Right cardiac atrium (tissue), 5 donors: ENCODE data around the gene PDE9A. TPM values are rescaled to one million over a fixed set of nuclear protein-coding genes. Genes with fewer than 3 reads are reported as not detected.

ENCODE experiments used
- ATAC-seq, 2 donors: fragments of 200-7000 bp; cut with Tn5 transposase; one replicate each; pipeline versions ENCODE4 v1.8.0 to v1.9.1; 2020; ENCODE audit warnings: moderate library complexity in 2 of 2, mild to moderate bottlenecking in 1 of 2
- DNase-seq, 3 donors: peaks; one replicate each; pipeline ENCODE4 v3.0.0-alpha.2; 2020
- H3K27ac ChIP-seq: one replicate; pipeline ENCODE4 v1.5.1; 2013; ENCODE audit warnings: mild to moderate bottlenecking, low read length, control low read depth, moderate library complexity
- H3K27me3 ChIP-seq: one replicate; pipeline ENCODE4 v1.6.1; 2013; ENCODE audit not compliant: control insufficient read depth, insufficient read depth
- H3K4me1 ChIP-seq: one replicate; pipeline ENCODE4 v1.6.1; 2013; ENCODE audit warnings: low read length; ENCODE audit not compliant: control insufficient read depth, insufficient read depth
- H3K4me3 ChIP-seq: one replicate; pipeline ENCODE4 v1.5.1; 2013; ENCODE audit warnings: low read length, control low read depth
- H3K9me3 ChIP-seq: one replicate; pipeline ENCODE4 v1.6.1; 2013; ENCODE audit warnings: low read length; ENCODE audit not compliant: control insufficient read depth
- WGBS: extraction: QIAGEN DNeasy Blood & Tissue Kit; methylation state at CpG from one replicate; pipeline ENCODE4 v1.1.7; 2013; 5-methylcytosine and 5-hydroxymethylcytosine counted together
- intact Hi-C, 4 donors: fragments of 100-400 bp; cut with DNase I; formaldehyde crosslinking; loops; one replicate each; pipeline versions ENCODE4 v1.11.0 to v1.14.0; 2022 to 2023
- polyA plus RNA-seq: library from polyadenylated mRNA; stranded (reverse); fragments of 200-250 nt; gene quantifications from one replicate; pipeline ENCODE4 v1.2.3, GENCODE V29; 2013
- total RNA-seq, 4 donors: library from RNA; stranded (reverse); fragmentation: NEBNext Ultra II Directional; extraction: Animal tissue kit (Norgen Biotek cat#: 25700); gene quantifications; one replicate each; pipeline ENCODE4 v1.2.1, GENCODE V29; 2021
- donor health status: healthy with polysubstance abuse.
- donor health status: DM: no; HTN: yes; CAD: no.
- donor health status: DM: no; HTN: no; CAD: no.
- donor health status: DM: no; HTN: yes; CAD: no; lungs with severe emphysema.
- donor health status: DM: yes; HTN: yes; CAD: no.

The PDE9A gene
- total and polyA plus RNA-seq, 5 donors, result 1.5 to 4.1 (median 2.5) TPM

DNA sequence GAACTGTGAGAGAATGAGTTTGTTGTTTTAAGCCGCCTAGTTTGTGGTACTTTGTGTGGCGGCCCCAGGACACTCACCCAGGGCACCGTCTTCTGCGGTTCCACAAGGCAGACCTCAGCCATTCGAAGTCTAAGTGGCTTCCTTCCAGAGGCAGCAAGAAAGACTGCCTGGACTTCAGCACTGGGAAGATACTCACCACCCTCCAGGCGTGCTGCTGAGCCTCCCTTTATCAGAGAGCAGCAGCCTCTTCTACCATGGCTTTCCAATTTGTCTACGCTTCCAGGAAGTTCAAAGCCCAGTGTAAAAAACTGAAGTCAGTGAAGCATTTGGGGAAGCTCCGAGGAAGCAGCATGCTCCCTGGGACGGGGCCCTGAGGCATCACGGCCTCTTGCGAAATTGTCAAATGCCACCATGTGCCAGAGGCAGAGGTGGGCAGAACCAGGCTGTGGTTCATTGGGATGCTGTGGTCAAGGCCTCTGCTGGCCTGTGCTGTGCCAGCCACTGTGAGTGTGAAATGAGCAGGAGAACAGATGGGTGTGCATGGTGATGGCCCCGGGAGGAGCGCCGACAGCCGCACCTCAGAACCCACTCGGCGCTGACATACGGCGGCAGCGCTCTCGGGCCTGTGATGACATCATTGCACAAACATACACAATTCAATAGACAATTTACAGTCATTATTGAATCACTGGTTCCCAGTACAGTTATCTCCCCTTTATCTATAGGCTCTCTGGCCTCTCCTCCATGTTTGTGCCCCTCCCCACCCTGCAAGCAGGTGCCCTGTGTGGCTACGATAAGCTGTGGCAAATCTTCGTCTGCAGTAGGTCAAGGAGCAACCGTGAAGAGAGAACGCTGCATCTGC is 110.4 kb downstream of the PDE9A start:
- ATAC-seq, result no peak

DNA sequence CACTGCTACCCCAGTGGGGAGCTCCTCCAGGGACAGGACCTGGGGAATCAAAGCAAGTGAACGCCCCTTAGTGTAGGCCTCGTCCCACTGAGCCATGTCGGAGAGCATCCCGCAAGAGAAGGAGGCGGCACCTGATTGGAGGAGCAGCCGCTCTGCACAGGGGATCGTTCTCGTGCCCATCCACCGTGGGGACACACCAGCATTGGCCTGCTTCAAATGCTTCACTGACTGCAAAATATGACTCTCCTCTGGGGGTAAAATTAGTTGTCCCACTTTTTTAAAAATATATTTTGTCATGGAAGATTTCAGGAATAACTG is 111.0 kb downstream of the PDE9A start:
- intact Hi-C loops, result no loop called here
- DNase-seq, result no peak
- H3K27ac ChIP-seq, result no peak overlapping the region
- no peaks in the 10 kb centered on the region for H3K4me1 ChIP-seq
- no peaks in the 10 kb centered on the region for H3K9me3 ChIP-seq
- no peaks in the 10 kb centered on the region for H3K27me3 ChIP-seq
- 96% methylated on average over 9 of the region's 9 CpGs for WGBS
- H3K4me3 ChIP-seq, result no peak overlapping the region
- no peak for ATAC-seq

More for the DNA sequence above, 110.4 kb downstream of the PDE9A start:
- 89% methylated on average over 25 of the region's 25 CpGs for WGBS
- intact Hi-C loops, result no loop called here
- H3K27ac ChIP-seq, result no peak overlapping the region
- H3K4me1 ChIP-seq, result no peaks in the 10 kb centered on the region
- no peak for DNase-seq
- no peak overlapping the region for H3K4me3 ChIP-seq
- no peaks in the 10 kb centered on the region for H3K27me3 ChIP-seq
- no peaks in the 10 kb centered on the region for H3K9me3 ChIP-seq

GRCh38 chr21:42764883-42765282 is 111.5 kb downstream of the PDE9A start:
- Histone ChIP-seq H3K27ac (no peak overlapping the region), H3K4me1 (no peaks in the 10 kb centered on the region), H3K4me3 (no peak overlapping the region), H3K9me3 (no peaks in the 10 kb centered on the region), H3K27me3 (no peaks in the 10 kb centered on the region)
- 100% methylated on average over 1 of the region's 1 CpG for WGBS
- DNase-seq (no peak), ATAC-seq (no peak)
- intact Hi-C loops, result no loop called here

DNA sequence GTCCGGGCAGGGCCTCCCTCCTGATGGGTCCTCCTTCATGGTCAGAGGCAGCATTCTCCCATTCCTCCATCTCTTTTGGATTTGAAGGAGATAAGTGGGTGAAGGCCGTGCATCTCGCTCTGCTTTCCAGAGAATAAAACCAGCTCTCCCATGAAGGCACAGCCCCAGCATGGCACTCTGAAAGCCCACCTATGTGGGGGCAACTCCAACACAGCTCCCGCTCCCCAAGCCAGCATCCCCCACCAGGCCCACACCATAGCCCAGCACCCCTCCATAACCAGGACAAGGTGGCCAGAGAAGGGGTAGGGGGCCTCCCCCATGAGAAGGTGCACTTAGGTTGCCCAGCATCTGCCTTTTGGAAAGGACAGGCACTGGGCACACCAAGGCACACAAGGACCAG is 112.2 kb downstream of the PDE9A start:
- 96% methylated on average over 4 of the region's 4 CpGs for WGBS
- H3K27me3 ChIP-seq, result no peaks in the 10 kb centered on the region
- H3K4me1 ChIP-seq, result no peaks in the 10 kb centered on the region
- H3K9me3 ChIP-seq, result no peaks in the 10 kb centered on the region
- no peak overlapping the region for H3K27ac ChIP-seq
- no peak overlapping the region for H3K4me3 ChIP-seq
- ATAC-seq, result no peak
- intact Hi-C loops, result no loop called here
- DNase-seq, result no peak

- WGBS, result 89% methylated on average over 27 of the region's 27 CpGs
- ATAC-seq, result no peak
Measured at GRCh38 chr21:42766739-42767560, 113.5 kb downstream of the PDE9A start.

GRCh38 chr21:42767561-42767835 is 114.1 kb downstream of the PDE9A start:
- no peak for ATAC-seq
- 96% methylated on average over 8 of the region's 8 CpGs for WGBS
- no peaks in the 10 kb centered on the region for H3K9me3 ChIP-seq
- H3K4me3 ChIP-seq, result no peak overlapping the region
- H3K27me3 ChIP-seq, result no peaks in the 10 kb centered on the region
- DNase-seq, result no peak
- intact Hi-C loops, result no loop called here
- no peak overlapping the region for H3K27ac ChIP-seq
- no peaks in the 10 kb centered on the region for H3K4me1 ChIP-seq

More at GRCh38 chr21:42766739-42767560, 113.5 kb downstream of the PDE9A start:
- no peaks in the 10 kb centered on the region for H3K9me3 ChIP-seq
- H3K27me3 ChIP-seq, result no peaks in the 10 kb centered on the region
- H3K4me3 ChIP-seq, result no peak overlapping the region
- H3K27ac ChIP-seq, result no peak overlapping the region
- no peaks in the 10 kb centered on the region for H3K4me1 ChIP-seq
- intact Hi-C loops, result no loop called here
- DNase-seq, result no peak

DNA sequence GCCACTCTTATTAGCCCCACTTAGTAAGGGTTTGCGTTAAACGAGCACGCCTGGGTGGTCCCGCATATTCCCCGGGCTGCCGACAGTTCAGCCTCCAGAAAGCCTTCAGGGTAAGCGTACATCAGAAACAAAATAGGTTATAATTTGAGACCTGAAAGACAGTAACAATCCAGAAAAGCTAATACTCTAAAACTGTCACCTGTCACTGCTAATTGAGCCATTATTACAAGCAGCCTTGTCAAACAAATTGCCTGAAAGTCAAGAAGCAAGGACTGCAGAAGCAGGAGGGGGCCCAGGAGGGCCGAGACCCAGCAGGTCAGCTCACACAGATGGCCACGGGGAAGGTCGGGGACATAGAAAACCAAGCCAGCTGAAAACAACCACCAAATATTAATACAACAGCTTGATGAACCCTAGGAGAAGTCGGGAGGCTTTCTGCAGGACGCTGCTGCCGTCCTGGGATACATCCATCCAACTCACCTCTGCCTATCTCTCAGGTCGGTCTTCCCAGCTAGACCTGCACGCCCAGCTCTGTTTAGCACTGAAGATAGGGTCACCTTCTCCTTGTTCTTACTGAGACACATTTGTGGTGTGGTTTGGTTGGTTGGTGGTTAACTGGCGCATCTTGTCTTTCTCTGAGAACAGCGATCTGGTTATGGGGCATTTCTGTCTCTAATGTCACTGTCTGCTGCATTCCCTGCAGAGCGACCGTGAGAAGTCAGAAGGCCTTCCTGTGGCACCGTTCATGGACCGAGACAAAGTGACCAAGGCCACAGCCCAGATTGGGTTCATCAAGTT is 115.1 kb downstream of the PDE9A start:
- intact Hi-C loops, result no loop called here
- Histone ChIP-seq H3K27ac (no peak overlapping the region), H3K27me3 (no peaks in the 10 kb centered on the region), H3K4me3 (no peak overlapping the region), H3K4me1 (no peaks in the 10 kb centered on the region), H3K9me3 (no peaks in the 10 kb centered on the region)
- DNase-seq (no peak), ATAC-seq (no peak)
- WGBS, result 96% methylated on average over 21 of the region's 21 CpGs

DNA sequence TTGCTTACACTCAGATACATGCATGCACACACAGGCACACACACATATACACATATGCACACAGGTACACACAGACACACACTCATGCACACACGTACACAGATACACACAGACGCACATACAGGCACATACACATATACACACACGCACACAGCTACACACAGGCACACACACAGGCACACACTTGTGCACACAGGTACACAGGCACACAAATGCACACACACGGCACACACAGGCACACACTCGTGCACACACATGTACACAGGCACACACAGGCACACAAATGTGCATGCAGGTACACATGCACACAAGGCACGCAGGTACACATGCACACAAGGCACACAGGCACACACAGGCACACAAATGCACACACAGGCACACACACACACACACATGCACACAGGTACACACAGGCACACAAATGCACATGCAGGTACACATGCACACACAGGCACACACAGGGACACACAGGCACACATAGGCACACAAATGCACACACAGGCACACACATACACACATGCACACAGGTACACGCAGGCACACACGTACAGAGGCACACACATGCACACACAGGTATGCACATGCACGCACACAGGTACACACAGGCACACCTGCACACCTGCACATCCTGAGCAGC is 115.9 kb downstream of the PDE9A start:
- intact Hi-C loops, result no loop called here
- 85% methylated on average over 9 of the region's 9 CpGs for WGBS
- no peak overlapping the region for H3K27ac ChIP-seq
- no peaks in the 10 kb centered on the region for H3K4me1 ChIP-seq
- no peaks in the 10 kb centered on the region for H3K27me3 ChIP-seq
- no peaks in the 10 kb centered on the region for H3K9me3 ChIP-seq
- no peak for DNase-seq
- H3K4me3 ChIP-seq, result no peak overlapping the region
- ATAC-seq, result no peak

DNA sequence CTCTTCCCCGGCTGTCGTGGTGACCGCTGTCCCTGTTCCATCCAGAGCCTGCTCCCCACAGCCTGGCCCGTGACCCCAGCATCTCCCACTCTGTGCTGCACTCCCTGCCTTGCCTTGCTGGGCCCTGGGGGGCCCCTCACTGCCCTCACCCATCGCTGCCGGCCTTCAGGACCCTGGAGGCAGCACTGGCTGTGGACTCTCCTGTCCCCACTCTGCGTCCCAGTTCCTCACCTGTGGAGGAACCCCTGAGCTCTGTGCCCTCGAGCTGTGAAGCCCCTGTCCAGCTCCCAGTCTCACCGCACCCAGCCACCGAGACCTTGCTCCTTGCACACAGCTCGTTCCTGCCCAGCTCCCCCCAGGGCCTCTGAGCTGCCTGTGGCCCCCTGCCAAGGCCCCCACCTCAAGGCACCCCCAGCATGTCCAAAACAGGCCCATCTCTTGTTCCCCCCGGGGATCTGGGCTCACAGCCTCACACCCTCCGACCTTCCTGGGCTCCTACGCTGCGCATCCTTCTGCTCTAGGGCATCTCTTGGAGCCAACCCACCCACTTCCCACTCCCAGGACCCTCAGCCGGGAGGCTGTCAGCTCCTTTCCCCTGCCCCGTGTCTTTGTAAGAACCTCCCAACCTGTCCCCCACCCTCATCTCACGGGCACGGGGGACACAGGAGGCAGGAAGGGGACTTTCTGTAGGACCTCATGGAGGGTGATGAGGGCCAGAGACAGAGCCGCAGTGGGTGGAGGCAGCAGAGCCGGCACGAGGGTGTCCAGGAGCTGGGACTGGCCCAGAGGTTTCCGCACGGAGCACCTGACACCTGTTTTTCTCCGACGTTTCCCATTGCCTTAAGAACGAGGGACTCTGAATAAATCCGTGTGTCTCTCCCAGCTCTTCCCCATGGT is 116.6 kb downstream of the PDE9A start:
- intact Hi-C loops, result no loop called here
- ATAC-seq (no peak), DNase-seq (no peak)
- Histone ChIP-seq H3K9me3 (no peaks in the 10 kb centered on the region), H3K4me3 (no peak overlapping the region), H3K27ac (no peak overlapping the region), H3K27me3 (no peaks in the 10 kb centered on the region), H3K4me1 (no peaks in the 10 kb centered on the region)
- 93% methylated on average over 28 of the region's 28 CpGs for WGBS
